ENCODE data around the gene SLC5A9. TPM values are rescaled to one million over a fixed set of nuclear protein-coding genes. Genes with fewer than 3 reads are reported as not detected.
"Not testable (repeated sequence)": the region's sequence is repeated elsewhere in the genome, so short reads cannot be mapped to it uniquely, and the experiment has no call there.

The SLC5A9 gene
- total and polyA plus RNA-seq, 2 experiments from 2014 or later = 0.10 TPM

- no peak for TF ChIP-seq NANOG (IDR thresholded peaks at IDR 0.05; ENCODE audit: borderline replicate concordance)
- TF ChIP-seq, protein P1, sequence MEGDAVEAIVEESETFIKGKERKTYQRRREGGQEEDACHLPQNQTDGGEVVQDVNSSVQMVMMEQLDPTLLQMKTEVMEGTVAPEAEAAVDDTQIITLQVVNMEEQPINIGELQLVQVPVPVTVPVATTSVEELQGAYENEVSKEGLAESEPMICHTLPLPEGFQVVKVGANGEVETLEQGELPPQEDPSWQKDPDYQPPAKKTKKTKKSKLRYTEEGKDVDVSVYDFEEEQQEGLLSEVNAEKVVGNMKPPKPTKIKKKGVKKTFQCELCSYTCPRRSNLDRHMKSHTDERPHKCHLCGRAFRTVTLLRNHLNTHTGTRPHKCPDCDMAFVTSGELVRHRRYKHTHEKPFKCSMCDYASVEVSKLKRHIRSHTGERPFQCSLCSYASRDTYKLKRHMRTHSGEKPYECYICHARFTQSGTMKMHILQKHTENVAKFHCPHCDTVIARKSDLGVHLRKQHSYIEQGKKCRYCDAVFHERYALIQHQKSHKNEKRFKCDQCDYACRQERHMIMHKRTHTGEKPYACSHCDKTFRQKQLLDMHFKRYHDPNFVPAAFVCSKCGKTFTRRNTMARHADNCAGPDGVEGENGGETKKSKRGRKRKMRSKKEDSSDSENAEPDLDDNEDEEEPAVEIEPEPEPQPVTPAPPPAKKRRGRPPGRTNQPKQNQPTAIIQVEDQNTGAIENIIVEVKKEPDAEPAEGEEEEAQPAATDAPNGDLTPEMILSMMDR (conservative IDR thresholded peaks at IDR 0.05; ENCODE audit: low read depth in 2 of 2) = 0 out of 4 replicates have a peak, but pooled peaks of 1 of the 2 experiments have one; percentile 14
- H3K79me2 ChIP-seq (replicated peaks; ENCODE audit: insufficient read depth) = no peaks in the 10 kb centered on the region
- peak overlapping the region; percentile 94 for H2AFZ ChIP-seq
- DNase-seq (ENCODE audit: low spot score) (no peak), ATAC-seq (peak; percentile 39)
- H3K27me3 Mint-ChIP-seq (ENCODE audit: insufficient read depth, low read depth, poor library complexity) = peaks cover 5% of the 10 kb centered on the region
- no peaks in the 10 kb centered on the region for H3K9me2 ChIP-seq (ENCODE audit: insufficient read depth)
- H3K4me3 ChIP-seq = no peak overlapping the region
- H3K9me3 Mint-ChIP-seq = peaks cover 6% of the 10 kb centered on the region
- H3K4me3 Mint-ChIP-seq = no peak overlapping the region
- peaks cover 32% of the 10 kb centered on the region for H3K4me1 Mint-ChIP-seq
- no peaks in the 10 kb centered on the region for H3K36me3 ChIP-seq (ENCODE audit: insufficient read depth)
- H4K20me1 ChIP-seq (replicated peaks; ENCODE audit: insufficient read depth) = no peaks in the 10 kb centered on the region
- peak overlapping the region; percentile 65; the same call in 1 of the 2 replicates for H3K4me2 ChIP-seq
- H3F3A ChIP-seq (replicated peaks; ENCODE audit: low read depth) = no peaks in the 10 kb centered on the region
- H3K4me1 ChIP-seq (ENCODE audit: insufficient read depth) = peaks cover 16% of the 10 kb centered on the region
- no peaks in the 10 kb centered on the region for H3K27me3 ChIP-seq (ENCODE audit: insufficient read depth)
- peak overlapping the region; percentile 57 for H3K27ac Mint-ChIP-seq
- H3K27ac ChIP-seq (ENCODE audit: low read depth) = 0 out of 2 replicates have a peak overlapping the region, but pooled peaks have one; percentile 57
- H3K36me3 Mint-ChIP-seq (ENCODE audit: low read depth) = peaks cover 8% of the 10 kb centered on the region
Measured at GRCh38 chr1:48208652-48209051, 13.9 kb upstream of the SLC5A9 start.

DNA sequence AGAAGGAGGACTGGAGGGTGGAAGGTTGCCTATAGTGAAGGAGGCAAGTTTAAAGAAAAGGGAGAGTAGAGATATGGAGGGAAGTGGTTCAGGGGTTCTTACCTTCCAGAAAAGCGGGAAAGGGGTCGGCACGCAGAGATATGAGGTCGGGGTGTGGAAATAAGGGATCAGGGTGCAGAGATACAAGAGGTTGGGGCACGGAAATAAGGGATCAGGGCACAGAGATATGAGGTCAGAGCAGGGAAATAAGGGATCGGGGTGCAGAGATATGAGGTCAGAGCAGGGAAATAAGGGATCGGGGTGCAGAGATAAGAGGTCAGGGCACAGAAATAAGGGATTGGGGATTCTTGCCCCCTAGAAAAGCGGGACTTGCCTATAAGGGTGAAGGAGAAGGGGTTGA lies 9.1 kb upstream of the SLC5A9 start:
- H3F3A ChIP-seq (replicated peaks; ENCODE audit: low read depth); H3K27me3 ChIP-seq (ENCODE audit: insufficient read depth); H3K9me2 ChIP-seq (ENCODE audit: insufficient read depth); DNase-seq (ENCODE audit: low spot score); H3K27me3 Mint-ChIP-seq (ENCODE audit: insufficient read depth, low read depth, poor library complexity); H2AFZ ChIP-seq; H3K27ac Mint-ChIP-seq; H3K4me2 ChIP-seq; H3K36me3 ChIP-seq (ENCODE audit: insufficient read depth); H3K4me3 Mint-ChIP-seq; ATAC-seq; H4K20me1 ChIP-seq (replicated peaks; ENCODE audit: insufficient read depth); H3K27ac ChIP-seq (ENCODE audit: low read depth); H3K79me2 ChIP-seq (replicated peaks; ENCODE audit: insufficient read depth); H3K4me3 ChIP-seq: not testable (repeated sequence)
- H3K9me3 Mint-ChIP-seq = peaks cover 15% of the 10 kb centered on the region
- peaks cover 16% of the 10 kb centered on the region for H3K36me3 Mint-ChIP-seq (ENCODE audit: low read depth)
- H3K4me1 Mint-ChIP-seq = peaks cover 39% of the 10 kb centered on the region
- H3K4me1 ChIP-seq (ENCODE audit: insufficient read depth) = peaks cover 20% of the 10 kb centered on the region

DNA sequence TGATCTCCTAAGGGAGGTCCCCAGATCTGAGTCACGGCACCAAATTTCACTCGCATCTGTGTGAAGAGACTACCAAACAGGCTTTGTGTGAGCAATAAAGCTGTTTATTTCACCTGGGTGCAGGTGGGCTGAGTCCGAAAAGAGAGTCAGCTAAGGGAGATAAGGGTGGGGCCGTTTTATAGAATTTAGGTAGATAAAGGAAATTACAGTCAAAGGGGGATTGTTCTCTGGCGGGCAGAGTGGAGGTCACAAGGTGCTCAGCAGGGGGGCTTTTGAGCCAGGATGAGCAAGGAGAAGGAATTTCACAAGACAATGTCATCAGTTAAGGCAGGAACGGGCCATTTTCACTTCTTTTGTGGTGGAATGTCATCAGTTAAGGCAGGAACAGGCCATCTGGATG lies 8.2 kb upstream of the SLC5A9 start:
- not testable (repeated sequence) for H3K4me3 Mint-ChIP-seq; H3K36me3 ChIP-seq (ENCODE audit: insufficient read depth); H3K27me3 Mint-ChIP-seq (ENCODE audit: insufficient read depth, low read depth, poor library complexity); H4K20me1 ChIP-seq (replicated peaks; ENCODE audit: insufficient read depth); DNase-seq (ENCODE audit: low spot score); H3K79me2 ChIP-seq (replicated peaks; ENCODE audit: insufficient read depth); H3F3A ChIP-seq (replicated peaks; ENCODE audit: low read depth); ATAC-seq; H3K27me3 ChIP-seq (ENCODE audit: insufficient read depth); H3K27ac Mint-ChIP-seq; H3K4me3 ChIP-seq; H3K9me2 ChIP-seq (ENCODE audit: insufficient read depth); H2AFZ ChIP-seq
- Mint-ChIP-seq H3K36me3 (ENCODE audit: low read depth) (peaks cover 16% of the 10 kb centered on the region), H3K4me1 (peaks cover 31% of the 10 kb centered on the region), H3K9me3 (peaks cover 15% of the 10 kb centered on the region)
- Histone ChIP-seq H3K4me1 (ENCODE audit: insufficient read depth) (peaks cover 12% of the 10 kb centered on the region; the same call in 1 of the 2 replicates), H3K4me2 (peak overlapping the region; percentile 60; the same call in 1 of the 2 replicates), H3K27ac (ENCODE audit: low read depth) (peak overlapping the region; percentile 78; the same call in 1 of the 2 replicates)

DNA sequence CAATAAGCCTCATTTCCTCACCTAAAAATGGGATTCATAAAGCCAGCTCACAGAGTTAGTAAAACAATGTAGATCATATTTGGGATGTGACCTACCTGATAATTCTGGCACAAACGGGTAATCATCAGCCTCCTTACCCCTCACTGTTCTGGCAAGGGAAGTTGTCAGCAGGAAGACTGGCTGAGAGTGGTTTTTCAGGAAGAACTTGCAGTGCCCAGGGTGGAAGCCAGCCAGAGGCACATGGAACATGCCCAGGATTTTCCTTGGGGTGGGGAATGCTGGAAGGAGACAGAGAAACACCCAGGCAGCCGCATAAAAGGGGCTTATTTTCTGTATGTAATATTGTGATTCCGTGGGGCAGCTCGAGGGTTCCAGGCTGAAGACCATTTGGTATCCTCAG lies 7.7 kb upstream of the SLC5A9 start:
- H2AFZ ChIP-seq = peak overlapping the region; percentile 38; the same call in 1 of the 2 replicates
- H3K9me2 ChIP-seq (ENCODE audit: insufficient read depth) = peaks cover 13% of the 10 kb centered on the region
- H3F3A ChIP-seq (replicated peaks; ENCODE audit: low read depth) = no peaks in the 10 kb centered on the region
- H3K4me1 Mint-ChIP-seq = peaks cover 27% of the 10 kb centered on the region
- H3K4me1 ChIP-seq (ENCODE audit: insufficient read depth) = peaks cover 7% of the 10 kb centered on the region; the same call in 1 of the 2 replicates
- H3K27me3 Mint-ChIP-seq (ENCODE audit: insufficient read depth, low read depth, poor library complexity) = peaks cover 6% of the 10 kb centered on the region
- no peak overlapping the region for H3K27ac Mint-ChIP-seq
- no peaks in the 10 kb centered on the region for H3K79me2 ChIP-seq (replicated peaks; ENCODE audit: insufficient read depth)
- H3K27ac ChIP-seq (ENCODE audit: low read depth) = peak overlapping the region; percentile 78
- H3K4me2 ChIP-seq = peak overlapping the region; percentile 60
- H3K27me3 ChIP-seq (ENCODE audit: insufficient read depth) = no peaks in the 10 kb centered on the region
- ATAC-seq (no peak), DNase-seq (ENCODE audit: low spot score) (no peak)
- H3K4me3 ChIP-seq = no peak overlapping the region
- no peaks in the 10 kb centered on the region for H3K36me3 ChIP-seq (ENCODE audit: insufficient read depth)
- peaks cover 16% of the 10 kb centered on the region for H3K36me3 Mint-ChIP-seq (ENCODE audit: low read depth)
- no peak overlapping the region for H3K4me3 Mint-ChIP-seq
- no peaks in the 10 kb centered on the region for H4K20me1 ChIP-seq (replicated peaks; ENCODE audit: insufficient read depth)
- H3K9me3 Mint-ChIP-seq = peaks cover 15% of the 10 kb centered on the region
- TF ChIP-seq, protein P2, sequence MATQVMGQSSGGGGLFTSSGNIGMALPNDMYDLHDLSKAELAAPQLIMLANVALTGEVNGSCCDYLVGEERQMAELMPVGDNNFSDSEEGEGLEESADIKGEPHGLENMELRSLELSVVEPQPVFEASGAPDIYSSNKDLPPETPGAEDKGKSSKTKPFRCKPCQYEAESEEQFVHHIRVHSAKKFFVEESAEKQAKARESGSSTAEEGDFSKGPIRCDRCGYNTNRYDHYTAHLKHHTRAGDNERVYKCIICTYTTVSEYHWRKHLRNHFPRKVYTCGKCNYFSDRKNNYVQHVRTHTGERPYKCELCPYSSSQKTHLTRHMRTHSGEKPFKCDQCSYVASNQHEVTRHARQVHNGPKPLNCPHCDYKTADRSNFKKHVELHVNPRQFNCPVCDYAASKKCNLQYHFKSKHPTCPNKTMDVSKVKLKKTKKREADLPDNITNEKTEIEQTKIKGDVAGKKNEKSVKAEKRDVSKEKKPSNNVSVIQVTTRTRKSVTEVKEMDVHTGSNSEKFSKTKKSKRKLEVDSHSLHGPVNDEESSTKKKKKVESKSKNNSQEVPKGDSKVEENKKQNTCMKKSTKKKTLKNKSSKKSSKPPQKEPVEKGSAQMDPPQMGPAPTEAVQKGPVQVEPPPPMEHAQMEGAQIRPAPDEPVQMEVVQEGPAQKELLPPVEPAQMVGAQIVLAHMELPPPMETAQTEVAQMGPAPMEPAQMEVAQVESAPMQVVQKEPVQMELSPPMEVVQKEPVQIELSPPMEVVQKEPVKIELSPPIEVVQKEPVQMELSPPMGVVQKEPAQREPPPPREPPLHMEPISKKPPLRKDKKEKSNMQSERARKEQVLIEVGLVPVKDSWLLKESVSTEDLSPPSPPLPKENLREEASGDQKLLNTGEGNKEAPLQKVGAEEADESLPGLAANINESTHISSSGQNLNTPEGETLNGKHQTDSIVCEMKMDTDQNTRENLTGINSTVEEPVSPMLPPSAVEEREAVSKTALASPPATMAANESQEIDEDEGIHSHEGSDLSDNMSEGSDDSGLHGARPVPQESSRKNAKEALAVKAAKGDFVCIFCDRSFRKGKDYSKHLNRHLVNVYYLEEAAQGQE (IDR thresholded peaks at IDR 0.05; ENCODE audit: unreplicated experiment) = no peak
- TF ChIP-seq JUNB (IDR thresholded peaks at IDR 0.05; ENCODE audit: unreplicated experiment) (no peak), POLR2AphosphoS5 (IDR thresholded peaks at IDR 0.05; ENCODE audit: low read depth) (no peak), CREB1 (CRISPR knock-in tag; IDR thresholded peaks at IDR 0.05; ENCODE audit: low read depth) (no peak)

Data from GM23338 (cell line).